Measurements from ENCODE around the gene TMEM131L.

DNA sequence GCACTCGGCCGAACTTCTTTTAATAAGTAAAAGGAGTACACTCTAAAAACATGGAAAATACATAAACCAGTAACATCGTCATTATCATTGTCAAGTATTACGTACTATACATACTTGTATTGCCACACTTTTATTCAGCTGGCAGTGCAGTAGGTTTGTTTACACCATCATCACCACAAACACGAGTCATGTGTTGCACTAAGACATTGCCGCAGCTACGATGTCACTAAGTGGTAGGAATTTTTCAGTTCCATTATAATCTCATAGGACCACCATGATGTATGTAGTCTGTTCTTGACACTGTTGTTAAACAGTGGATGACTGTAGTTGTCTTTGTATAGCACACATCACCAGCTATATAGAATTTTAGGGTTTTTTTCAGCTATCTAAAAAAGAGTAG lies 48.0 kb upstream of the TMEM131L start:
- TF ChIP-seq, protein P1, sequence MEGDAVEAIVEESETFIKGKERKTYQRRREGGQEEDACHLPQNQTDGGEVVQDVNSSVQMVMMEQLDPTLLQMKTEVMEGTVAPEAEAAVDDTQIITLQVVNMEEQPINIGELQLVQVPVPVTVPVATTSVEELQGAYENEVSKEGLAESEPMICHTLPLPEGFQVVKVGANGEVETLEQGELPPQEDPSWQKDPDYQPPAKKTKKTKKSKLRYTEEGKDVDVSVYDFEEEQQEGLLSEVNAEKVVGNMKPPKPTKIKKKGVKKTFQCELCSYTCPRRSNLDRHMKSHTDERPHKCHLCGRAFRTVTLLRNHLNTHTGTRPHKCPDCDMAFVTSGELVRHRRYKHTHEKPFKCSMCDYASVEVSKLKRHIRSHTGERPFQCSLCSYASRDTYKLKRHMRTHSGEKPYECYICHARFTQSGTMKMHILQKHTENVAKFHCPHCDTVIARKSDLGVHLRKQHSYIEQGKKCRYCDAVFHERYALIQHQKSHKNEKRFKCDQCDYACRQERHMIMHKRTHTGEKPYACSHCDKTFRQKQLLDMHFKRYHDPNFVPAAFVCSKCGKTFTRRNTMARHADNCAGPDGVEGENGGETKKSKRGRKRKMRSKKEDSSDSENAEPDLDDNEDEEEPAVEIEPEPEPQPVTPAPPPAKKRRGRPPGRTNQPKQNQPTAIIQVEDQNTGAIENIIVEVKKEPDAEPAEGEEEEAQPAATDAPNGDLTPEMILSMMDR (IDR thresholded peaks at IDR 0.05; ENCODE audit: low read length), result no peak
- no peak for TF ChIP-seq EZH2 (IDR thresholded peaks at IDR 0.05; ENCODE audit: borderline replicate concordance, low read length)

Data from OCI-LY1 (cell line).